ENCODE data around the gene SRP68.

- no peak for TF ChIP-seq CTCF (IDR thresholded peaks at IDR 0.05; ENCODE audit: low read length)
- no peak for TF ChIP-seq EZH2phosphoT487 (IDR thresholded peaks at IDR 0.05; ENCODE audit: low read length)
Measured at GRCh38 chr17:76071531-76072147, 678 bp downstream of the SRP68 start.

All from MM.1S (cell line).